ENCODE data around the gene CLDN12.
A peak's percentile ranks its signal among the peaks of the same experiment; 100 is the strongest.

Gene CLDN12

DNA sequence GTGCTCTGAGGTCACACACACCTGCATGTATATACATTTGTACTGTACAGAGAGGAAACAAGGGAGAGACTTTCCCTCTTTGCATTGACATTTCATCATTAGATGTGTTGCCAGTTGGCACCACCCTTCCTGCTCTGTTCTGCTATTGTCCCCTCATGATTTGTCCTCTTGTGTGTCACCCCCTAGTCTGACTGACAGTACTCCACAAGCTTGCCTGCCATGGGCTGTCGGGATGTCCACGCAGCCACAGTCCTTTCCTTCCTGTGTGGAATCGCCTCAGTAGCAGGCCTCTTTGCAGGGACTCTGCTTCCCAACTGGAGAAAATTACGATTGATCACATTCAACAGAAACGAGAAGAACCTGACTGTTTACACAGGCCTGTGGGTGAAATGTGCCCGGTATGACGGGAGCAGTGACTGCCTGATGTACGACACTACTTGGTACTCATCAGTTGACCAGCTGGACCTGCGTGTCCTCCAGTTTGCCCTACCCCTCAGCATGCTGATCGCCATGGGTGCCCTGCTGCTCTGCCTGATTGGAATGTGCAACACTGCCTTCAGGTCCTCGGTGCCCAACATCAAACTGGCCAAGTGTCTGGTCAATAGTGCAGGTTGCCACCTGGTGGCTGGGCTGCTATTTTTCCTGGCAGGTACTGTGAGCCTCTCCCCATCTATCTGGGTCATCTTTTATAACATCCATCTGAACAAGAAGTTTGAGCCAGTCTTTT, 9.4 kb downstream of the CLDN12 start:
- peak; percentile 28 for DNase-seq
- no peak overlapping the region for H2AFZ ChIP-seq (ENCODE audit: low read length)
- H3K4me2 ChIP-seq (ENCODE audit: low read depth, low read length) = no peak overlapping the region
- H3K9me2 ChIP-seq (replicated peaks; ENCODE audit: insufficient read depth, low read length) = no peaks in the 10 kb centered on the region
- no peak overlapping the region for H3K4me3 ChIP-seq (ENCODE audit: low read length)
- no peak for TF ChIP-seq EZH2phosphoT487 (IDR thresholded peaks at IDR 0.05; ENCODE audit: low read length)
- TF ChIP-seq, protein P1, sequence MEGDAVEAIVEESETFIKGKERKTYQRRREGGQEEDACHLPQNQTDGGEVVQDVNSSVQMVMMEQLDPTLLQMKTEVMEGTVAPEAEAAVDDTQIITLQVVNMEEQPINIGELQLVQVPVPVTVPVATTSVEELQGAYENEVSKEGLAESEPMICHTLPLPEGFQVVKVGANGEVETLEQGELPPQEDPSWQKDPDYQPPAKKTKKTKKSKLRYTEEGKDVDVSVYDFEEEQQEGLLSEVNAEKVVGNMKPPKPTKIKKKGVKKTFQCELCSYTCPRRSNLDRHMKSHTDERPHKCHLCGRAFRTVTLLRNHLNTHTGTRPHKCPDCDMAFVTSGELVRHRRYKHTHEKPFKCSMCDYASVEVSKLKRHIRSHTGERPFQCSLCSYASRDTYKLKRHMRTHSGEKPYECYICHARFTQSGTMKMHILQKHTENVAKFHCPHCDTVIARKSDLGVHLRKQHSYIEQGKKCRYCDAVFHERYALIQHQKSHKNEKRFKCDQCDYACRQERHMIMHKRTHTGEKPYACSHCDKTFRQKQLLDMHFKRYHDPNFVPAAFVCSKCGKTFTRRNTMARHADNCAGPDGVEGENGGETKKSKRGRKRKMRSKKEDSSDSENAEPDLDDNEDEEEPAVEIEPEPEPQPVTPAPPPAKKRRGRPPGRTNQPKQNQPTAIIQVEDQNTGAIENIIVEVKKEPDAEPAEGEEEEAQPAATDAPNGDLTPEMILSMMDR (IDR thresholded peaks at IDR 0.05; ENCODE audit: low read length) = peak; percentile 48
- no peaks in the 10 kb centered on the region for H3K79me2 ChIP-seq (ENCODE audit: low read length)
- no peaks in the 10 kb centered on the region for H3K27me3 ChIP-seq (replicated peaks; ENCODE audit: insufficient read depth, low read length)
- H3K9me3 ChIP-seq (replicated peaks; ENCODE audit: insufficient read depth, low read length) = no peaks in the 10 kb centered on the region
- no peaks in the 10 kb centered on the region for H3K4me1 ChIP-seq (ENCODE audit: low read length)
- H3K36me3 ChIP-seq (replicated peaks; ENCODE audit: insufficient read depth, low read length) = no peaks in the 10 kb centered on the region
- H3K27ac ChIP-seq (ENCODE audit: low read length) = no peak overlapping the region
- H3K9ac ChIP-seq (ENCODE audit: low read length) = no peak overlapping the region
- no peaks in the 10 kb centered on the region for H4K20me1 ChIP-seq (ENCODE audit: insufficient read depth, low read length)
- H3F3A ChIP-seq (ENCODE audit: insufficient read depth, low read length) = no peaks in the 10 kb centered on the region

DNA sequence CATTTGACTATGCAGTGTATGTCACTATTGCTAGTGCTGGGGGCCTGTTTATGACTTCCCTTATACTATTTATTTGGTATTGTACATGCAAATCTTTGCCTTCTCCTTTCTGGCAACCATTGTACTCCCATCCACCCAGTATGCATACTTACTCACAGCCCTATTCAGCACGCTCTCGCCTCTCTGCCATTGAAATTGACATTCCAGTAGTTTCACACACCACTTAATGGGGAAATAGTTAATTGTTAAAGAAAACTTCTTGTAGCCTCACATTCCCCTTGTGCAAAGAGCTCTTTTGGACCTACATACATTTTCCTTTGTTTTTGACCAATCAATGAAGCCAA, 9.9 kb downstream of the CLDN12 start:
- TF ChIP-seq EZH2 (optimal IDR thresholded peaks at IDR 0.05; ENCODE audit: low read depth, low read length) (no peak), EZH2phosphoT487 (IDR thresholded peaks at IDR 0.05; ENCODE audit: low read length) (no peak)
- no peak overlapping the region for H3K9ac ChIP-seq (ENCODE audit: low read length)
- no peaks in the 10 kb centered on the region for H3F3A ChIP-seq (ENCODE audit: insufficient read depth, low read length)
- H4K20me1 ChIP-seq (ENCODE audit: insufficient read depth, low read length) = no peaks in the 10 kb centered on the region
- H3K4me2 ChIP-seq (ENCODE audit: low read depth, low read length) = no peak overlapping the region
- no peak overlapping the region for H3K27ac ChIP-seq (ENCODE audit: low read length)
- no peaks in the 10 kb centered on the region for H3K79me2 ChIP-seq (ENCODE audit: low read length)
- H3K4me1 ChIP-seq (ENCODE audit: low read length) = no peaks in the 10 kb centered on the region
- H3K36me3 ChIP-seq (replicated peaks; ENCODE audit: insufficient read depth, low read length) = no peaks in the 10 kb centered on the region
- no peaks in the 10 kb centered on the region for H3K27me3 ChIP-seq (replicated peaks; ENCODE audit: insufficient read depth, low read length)
- no peaks in the 10 kb centered on the region for H3K9me3 ChIP-seq (replicated peaks; ENCODE audit: insufficient read depth, low read length)
- H3K9me2 ChIP-seq (replicated peaks; ENCODE audit: insufficient read depth, low read length) = no peaks in the 10 kb centered on the region
- H2AFZ ChIP-seq (ENCODE audit: low read length) = no peak overlapping the region
- no peak for DNase-seq
- no peak overlapping the region for H3K4me3 ChIP-seq (ENCODE audit: low read length)

- Histone ChIP-seq H3K79me2 (ENCODE audit: low read length) (no peaks in the 10 kb centered on the region), H3K4me1 (ENCODE audit: low read length) (peaks cover 20% of the 10 kb centered on the region), H3K36me3 (replicated peaks; ENCODE audit: insufficient read depth, low read length) (no peaks in the 10 kb centered on the region), H3F3A (ENCODE audit: insufficient read depth, low read length) (peaks cover 4% of the 10 kb centered on the region; the same call in 1 of the 2 replicates), H3K27ac (ENCODE audit: low read length) (no peak overlapping the region), H4K20me1 (ENCODE audit: insufficient read depth, low read length) (no peaks in the 10 kb centered on the region), H2AFZ (ENCODE audit: low read length) (no peak overlapping the region), H3K27me3 (replicated peaks; ENCODE audit: insufficient read depth, low read length) (no peaks in the 10 kb centered on the region), H3K9me2 (replicated peaks; ENCODE audit: insufficient read depth, low read length) (no peaks in the 10 kb centered on the region), H3K4me2 (ENCODE audit: low read depth, low read length) (no peak overlapping the region), H3K9me3 (replicated peaks; ENCODE audit: insufficient read depth, low read length) (no peaks in the 10 kb centered on the region), H3K4me3 (ENCODE audit: low read length) (no peak overlapping the region), H3K9ac (ENCODE audit: low read length) (no peak overlapping the region)
- no peak for DNase-seq
- TF ChIP-seq, protein P1 (IDR thresholded peaks at IDR 0.05; ENCODE audit: low read length) = no peak
- TF ChIP-seq EZH2phosphoT487 (IDR thresholded peaks at IDR 0.05; ENCODE audit: low read length) (no peak), EZH2 (optimal IDR thresholded peaks at IDR 0.05; ENCODE audit: low read depth, low read length) (no peak)
Measured at GRCh38 chr7:90421651-90422050, 18.4 kb downstream of the CLDN12 start.

DNA sequence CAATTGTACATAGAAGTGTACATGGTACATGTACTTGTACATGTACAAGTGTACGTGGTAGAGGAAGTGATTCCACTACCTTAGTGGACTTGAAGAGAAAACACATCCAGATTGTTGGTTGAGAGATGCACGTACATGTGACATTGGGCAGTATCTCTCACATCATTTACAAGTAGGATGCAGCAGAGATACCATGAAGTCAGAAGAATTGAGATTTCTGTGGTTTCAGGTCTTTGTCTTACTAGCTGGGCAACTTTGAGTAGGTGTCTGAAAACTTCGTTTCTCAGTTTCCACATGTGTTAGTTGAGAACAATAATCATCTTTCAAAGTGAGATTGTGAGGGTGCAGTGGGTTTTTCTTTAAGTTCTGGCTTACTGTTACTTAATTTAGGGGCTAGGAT, 21.5 kb downstream of the CLDN12 start:
- Histone ChIP-seq H3K27me3 (replicated peaks; ENCODE audit: insufficient read depth, low read length) (no peaks in the 10 kb centered on the region), H3K4me2 (ENCODE audit: low read depth, low read length) (peak overlapping the region; percentile 14; the same call in 1 of the 2 replicates), H3K36me3 (replicated peaks; ENCODE audit: insufficient read depth, low read length) (no peaks in the 10 kb centered on the region), H3K4me3 (ENCODE audit: low read length) (no peak overlapping the region), H3F3A (ENCODE audit: insufficient read depth, low read length) (peaks cover 4% of the 10 kb centered on the region; the same call in 1 of the 2 replicates), H3K27ac (ENCODE audit: low read length) (peak overlapping the region; percentile 12; the same call in 1 of the 2 replicates), H4K20me1 (ENCODE audit: insufficient read depth, low read length) (no peaks in the 10 kb centered on the region), H3K9me3 (replicated peaks; ENCODE audit: insufficient read depth, low read length) (no peaks in the 10 kb centered on the region), H2AFZ (ENCODE audit: low read length) (no peak overlapping the region), H3K79me2 (ENCODE audit: low read length) (no peaks in the 10 kb centered on the region), H3K9ac (ENCODE audit: low read length) (no peak overlapping the region), H3K4me1 (ENCODE audit: low read length) (peaks cover 20% of the 10 kb centered on the region), H3K9me2 (replicated peaks; ENCODE audit: insufficient read depth, low read length) (no peaks in the 10 kb centered on the region)
- peak; percentile 72 for DNase-seq
- TF ChIP-seq, protein P1 (IDR thresholded peaks at IDR 0.05; ENCODE audit: low read length) = no peak
- TF ChIP-seq EZH2phosphoT487 (IDR thresholded peaks at IDR 0.05; ENCODE audit: low read length) (no peak), EZH2 (optimal IDR thresholded peaks at IDR 0.05; ENCODE audit: low read depth, low read length) (no peak)

Measured in MM.1S (cell line).